Measurements from ENCODE around the gene HSPA12A.

DNA sequence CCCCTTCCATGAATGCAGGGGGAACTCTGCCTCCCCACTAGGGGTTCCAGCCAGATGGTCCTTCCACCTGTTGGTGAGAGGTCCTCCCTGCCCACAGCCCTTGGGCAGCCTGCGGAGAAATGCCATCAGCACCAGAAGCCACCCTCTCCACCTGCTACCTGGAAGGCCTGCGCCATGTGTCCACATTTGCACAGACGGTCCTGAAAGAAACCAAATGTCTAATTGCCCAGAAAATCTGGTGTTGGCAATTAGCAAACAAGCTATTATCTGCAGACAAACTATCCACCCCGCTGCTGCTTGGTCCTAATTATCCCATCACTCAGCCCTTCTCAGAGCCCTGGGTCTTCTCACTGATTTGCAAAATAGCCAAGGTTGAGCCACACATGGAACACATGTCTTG, 32.3 kb downstream of the HSPA12A start:
- TF ChIP-seq, protein P1, sequence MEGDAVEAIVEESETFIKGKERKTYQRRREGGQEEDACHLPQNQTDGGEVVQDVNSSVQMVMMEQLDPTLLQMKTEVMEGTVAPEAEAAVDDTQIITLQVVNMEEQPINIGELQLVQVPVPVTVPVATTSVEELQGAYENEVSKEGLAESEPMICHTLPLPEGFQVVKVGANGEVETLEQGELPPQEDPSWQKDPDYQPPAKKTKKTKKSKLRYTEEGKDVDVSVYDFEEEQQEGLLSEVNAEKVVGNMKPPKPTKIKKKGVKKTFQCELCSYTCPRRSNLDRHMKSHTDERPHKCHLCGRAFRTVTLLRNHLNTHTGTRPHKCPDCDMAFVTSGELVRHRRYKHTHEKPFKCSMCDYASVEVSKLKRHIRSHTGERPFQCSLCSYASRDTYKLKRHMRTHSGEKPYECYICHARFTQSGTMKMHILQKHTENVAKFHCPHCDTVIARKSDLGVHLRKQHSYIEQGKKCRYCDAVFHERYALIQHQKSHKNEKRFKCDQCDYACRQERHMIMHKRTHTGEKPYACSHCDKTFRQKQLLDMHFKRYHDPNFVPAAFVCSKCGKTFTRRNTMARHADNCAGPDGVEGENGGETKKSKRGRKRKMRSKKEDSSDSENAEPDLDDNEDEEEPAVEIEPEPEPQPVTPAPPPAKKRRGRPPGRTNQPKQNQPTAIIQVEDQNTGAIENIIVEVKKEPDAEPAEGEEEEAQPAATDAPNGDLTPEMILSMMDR (conservative IDR thresholded peaks at IDR 0.05; ENCODE audit: low read depth, low read length): no peak
- no peak for TF ChIP-seq EZH2phosphoT487 (IDR thresholded peaks at IDR 0.05; ENCODE audit: borderline replicate concordance, low read length)
